GM21786 (cell line): ENCODE results near the gene ATP5F1A.
"Not testable (repeated sequence)": the region's sequence is repeated elsewhere in the genome, so short reads cannot be mapped to it uniquely, and the experiment has no call there.

ENCODE experiments used
- ATAC-seq: cut with Tn5 transposase; IDR thresholded peaks from one replicate; pipeline ENCODE4 v1.9.1; 2021; ENCODE audit not compliant: unreplicated experiment

The ATP5F1A gene

DNA sequence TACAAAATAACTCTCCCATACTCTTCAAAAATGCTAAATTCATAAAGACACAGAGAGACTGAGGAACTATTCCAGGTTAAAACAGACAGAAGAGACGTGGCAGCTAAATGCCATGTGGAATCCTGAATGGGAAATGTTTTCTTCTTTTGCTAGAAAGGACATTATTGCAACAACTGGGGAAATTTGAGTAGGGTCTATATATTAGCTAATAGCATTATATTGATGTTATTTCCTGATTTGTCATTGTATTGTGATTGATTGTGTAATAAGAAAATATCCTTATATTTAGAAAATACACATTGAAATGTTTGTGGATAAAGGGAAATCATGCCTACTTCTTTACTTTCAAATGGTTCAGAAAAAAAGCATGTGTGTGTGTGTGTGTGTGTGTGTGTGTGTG, 49.5 kb downstream of the ATP5F1A start:
- ATAC-seq: no peak

DNA sequence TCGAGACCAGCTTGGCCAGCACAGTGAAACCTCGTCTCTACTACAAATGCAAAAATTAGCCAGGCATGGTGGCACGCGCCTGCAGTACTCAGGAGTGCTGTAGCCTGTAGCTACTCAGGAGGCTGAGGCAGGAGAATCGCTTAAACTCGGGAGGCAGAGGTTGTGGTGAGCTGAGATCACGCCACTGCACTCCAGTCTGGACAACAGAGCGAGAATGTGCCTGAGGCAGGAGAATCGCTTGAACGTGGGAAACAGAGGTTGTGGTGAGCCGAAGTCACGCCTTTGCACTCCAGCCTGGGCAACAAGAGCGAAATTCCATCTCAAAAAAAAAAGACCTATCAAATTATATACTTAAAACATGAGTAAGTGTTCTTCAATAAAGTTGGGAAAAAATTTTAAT, 50.7 kb downstream of the ATP5F1A start:
- not testable (repeated sequence) for ATAC-seq

DNA sequence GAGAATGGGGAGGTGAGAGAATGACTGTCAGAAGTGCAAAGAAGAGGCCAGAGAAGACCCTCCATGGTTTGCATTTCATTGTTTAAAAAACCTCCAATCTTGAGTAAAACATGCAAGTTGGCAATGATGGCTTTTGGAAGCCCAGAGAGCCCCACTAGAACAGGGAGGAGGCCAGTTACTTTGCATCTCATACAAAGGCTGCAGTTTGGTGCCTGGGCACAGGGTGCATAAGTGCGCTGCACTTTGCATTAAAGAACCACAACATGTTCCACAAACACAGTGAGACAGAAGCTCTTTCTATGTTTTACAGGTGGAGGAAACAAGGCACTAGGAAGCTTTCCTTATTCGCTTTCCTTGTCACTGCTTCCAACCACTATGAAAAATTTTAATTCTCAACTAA, 51.4 kb downstream of the ATP5F1A start:
- no peak for ATAC-seq

DNA sequence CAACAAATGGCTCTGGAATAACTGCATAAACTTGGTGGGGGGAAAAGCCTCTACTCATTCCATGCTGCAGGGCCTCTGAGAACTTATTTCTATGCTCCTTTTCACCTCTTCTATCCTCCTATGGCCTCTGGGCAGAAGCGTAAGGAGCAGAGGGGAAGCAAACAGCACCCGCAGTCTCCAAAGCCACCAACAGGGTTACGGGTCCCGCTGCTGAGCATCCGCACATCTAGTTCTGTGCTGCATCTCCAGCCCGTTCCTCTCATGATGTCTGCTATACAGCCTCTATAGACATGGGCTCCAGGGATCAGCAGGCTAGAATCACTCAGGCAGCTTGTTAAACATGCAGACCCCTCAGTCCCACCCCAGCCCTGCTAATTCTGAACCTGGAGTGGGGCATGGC, 52.0 kb downstream of the ATP5F1A start:
- no peak for ATAC-seq

DNA sequence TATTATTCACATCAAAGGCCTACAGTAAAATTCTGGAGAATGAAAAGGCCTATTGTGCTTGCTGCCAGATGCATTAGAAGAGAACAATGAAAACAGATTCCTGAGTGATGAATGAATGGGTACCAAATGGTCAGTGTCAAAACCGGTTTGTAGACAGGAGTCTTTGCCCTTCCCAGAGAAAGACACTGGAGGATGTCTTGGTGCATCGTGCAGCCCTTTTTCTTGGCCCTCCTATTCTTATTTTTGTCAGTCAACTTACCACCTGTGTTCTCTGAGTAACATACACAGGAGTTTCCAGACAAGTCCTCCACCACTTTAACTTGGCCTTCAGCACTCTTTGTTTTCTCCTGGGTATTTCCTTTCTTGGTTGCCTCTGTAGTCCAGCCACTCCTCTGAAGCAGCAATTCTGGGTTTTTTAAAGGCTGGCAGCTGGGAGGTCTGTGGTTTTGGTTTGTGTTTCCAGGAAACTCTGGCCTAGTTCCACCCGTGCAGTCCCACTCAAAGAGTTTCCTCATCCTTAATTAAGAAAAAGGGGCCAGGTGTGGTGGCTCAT, 55.4 kb downstream of the ATP5F1A start:
- no peak for ATAC-seq

DNA sequence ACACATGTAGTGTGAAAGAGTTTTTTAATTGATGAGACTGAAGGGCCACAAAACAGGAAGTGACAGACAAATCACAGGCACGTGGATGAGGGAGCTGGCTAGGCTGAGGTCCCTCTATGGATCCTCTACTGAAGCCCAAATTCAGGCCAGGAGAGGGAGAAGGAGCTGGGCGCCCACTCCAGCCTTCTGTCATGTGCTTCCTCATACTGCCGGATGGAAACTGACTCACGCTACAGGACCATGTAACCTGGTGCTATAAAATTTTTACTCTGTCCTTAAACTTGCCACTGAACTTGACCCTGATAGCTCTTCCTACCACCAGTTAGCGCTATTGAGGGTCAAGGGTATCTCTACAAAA, 57.4 kb downstream of the ATP5F1A start:
- ATAC-seq: no peak

DNA sequence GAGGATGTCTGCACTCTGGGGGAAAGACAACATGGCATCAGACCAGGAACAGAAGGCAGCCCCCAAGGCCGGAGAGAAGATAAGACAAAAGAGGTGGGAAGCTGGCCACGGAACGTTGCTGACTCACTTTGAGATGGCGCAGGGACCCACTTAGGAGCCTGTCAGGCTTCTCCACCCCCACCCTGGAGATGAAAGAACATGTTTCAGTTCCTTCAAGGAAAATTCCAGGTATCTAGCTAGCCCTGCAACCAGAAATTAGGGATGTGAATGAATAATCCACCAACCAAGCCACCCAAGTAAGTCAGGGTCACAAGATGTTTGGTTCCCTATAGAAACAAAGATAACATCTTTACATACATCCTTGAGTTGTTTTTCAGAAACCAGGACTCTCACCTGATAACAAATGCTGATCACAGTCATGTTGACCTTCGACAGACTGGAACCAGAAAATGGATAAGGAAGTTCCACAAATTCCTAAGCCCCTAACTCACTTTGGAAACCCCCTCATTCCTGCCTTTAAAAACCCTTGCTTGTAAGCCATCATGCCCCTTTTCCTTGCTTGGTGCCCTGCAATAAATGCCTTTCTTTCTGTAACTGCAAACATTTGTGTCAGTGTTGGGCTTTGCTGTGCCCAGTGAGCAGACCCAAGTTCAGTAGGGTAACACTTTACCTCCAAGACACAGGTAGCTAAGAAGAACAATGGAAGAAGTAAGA, 57.9 kb downstream of the ATP5F1A start:
- ATAC-seq: no peak

DNA sequence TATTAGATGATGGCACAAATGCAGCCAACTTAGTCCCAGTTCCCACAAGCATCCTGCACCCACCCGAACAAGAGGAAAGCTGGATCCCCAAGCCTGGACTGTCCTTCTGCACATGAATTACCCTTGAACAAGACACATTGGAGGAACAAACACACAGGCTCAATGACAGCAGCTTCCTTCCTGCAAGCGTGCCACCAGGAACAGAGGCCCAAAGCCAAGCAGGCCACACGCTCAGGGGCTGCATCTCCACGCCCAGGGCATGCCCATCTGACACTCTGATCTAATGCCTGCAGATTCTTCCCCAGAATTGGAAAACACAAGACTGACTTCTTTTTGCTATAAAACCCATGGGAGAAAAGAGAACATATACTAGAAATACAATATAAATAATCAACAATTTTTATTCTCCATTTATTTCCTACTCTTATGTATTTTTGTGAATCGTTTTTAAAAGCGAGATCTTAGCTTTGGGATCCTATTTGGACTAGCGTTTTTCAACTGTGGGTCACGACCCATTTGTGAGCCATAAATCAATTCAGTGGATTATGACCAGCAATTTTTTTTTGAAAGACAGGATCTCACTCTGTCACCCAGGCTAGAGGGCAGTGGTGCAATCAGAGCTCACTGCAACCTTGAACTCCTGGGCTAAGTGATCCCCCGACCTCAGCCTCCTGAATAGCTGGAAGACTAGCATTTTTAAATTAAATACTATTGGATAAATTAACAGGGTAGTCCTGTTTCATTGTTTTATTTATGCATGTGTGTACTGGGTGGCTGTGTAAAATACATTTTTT, 60.4 kb downstream of the ATP5F1A start:
- no peak for ATAC-seq

DNA sequence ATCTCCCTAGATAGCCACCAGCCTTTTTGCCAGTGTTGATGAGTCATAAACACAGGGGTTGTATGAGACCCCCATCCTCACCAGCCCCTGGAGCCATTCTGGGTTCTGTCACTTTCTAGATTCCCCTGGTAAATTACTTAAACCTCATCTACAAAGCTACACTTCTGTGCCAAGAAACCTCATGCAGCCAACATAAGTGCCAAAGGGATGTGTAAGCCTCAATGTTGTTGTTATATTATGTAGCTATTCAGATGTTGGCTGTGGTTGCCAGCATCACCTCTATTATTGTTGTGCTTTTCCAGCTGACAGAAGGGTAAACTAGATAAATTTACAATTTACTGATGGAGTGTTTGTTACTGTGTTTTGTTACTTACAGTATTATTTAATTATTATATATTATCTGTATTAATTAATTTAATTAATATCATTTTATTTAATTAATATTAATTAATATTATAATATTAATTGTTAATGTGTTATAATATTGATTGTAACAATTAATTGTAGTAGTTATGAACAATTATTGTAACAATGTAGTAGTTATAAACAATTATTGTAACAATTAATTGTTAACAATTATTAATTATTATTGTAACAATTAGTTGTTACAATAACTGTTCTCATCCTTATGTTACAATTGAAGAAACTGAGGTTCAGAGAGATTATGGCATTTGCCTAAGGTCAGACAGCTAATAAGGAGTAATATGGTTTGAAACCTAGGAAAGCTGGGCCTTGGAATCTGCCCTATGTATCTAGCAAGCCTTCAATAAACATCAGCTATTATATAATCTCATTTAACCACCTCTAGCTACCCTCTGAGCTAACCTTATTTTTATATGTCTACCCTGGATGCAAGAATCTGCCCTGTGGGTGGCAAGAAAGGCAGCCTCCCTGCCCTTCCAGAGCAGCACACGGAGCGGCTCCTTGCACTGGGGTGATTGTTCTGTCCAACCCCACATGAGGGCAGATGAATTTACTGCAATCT, 62.1 kb downstream of the ATP5F1A start:
- no peak for ATAC-seq

DNA sequence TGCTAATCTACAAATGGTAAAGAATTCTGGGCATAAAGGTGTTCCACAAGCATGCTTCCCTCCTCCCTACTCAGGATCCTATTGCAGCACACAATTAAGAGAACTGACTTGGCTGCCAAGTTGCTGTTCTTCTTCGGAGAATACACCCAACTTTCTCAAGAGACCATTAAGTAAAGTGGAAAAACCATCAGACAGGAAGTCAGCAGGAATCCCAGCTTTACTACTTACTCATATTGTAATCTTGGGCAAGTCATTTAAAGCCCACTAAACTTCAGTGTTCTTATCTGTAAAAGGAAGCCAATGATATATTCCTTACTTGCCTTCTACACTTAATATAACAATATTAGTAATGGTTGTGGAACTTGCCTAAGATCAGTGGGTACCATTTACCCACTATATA, 63.9 kb downstream of the ATP5F1A start:
- no peak for ATAC-seq

DNA sequence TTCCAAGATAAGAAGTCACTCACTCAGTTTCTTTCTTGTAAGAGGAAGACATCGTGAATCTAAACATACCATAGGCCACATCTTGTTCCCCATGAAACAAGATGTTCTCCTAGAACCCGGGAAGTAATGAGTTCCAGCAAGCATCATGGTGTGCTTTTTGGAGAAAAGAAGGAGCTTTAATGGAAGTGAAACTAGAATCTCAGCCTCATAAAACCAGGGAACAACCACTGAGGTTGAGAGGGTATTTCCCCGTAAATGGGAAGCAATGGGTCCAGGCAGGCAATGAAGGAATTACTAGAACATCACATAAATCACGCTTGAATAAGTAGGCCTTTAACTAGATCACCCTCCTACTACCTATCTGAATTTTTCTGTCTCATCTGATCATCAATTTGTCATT, 66.4 kb downstream of the ATP5F1A start:
- no peak for ATAC-seq
